OCI-LY7 (cell line): Measurements from ENCODE around the gene PPP1R3G. TPM values are rescaled to one million over a fixed set of nuclear protein-coding genes. Genes with fewer than 3 reads are reported as not detected.

Experiments used
- BruUV-seq: library from RNA; stranded (reverse); fragments of 400-500 nt; replicated peaks from 2 replicates; lab custom pipeline; 2021; lab: Mats Ljungman, UMichigan
- CTCF ChIA-PET: fragments of 300-600 bp; sonication (Branson Sonifier 250); formaldehyde crosslinking; loops from one replicate; lab custom pipeline; 2022; ENCODE audit warnings: antibody characterized with exemption; ENCODE audit not compliant: unreplicated experiment; lab: Charles Lee
- POLR2A ChIA-PET: fragments of 300-600 bp; sonication (Branson Sonifier 250); formaldehyde crosslinking; loops from one replicate; lab custom pipeline; 2022; ENCODE audit warnings: antibody characterized with exemption; lab: Charles Lee
- DNase-seq: peaks from one replicate; pipeline ENCODE4 v3.0.0-alpha.2; 2015; ENCODE audit warnings: low spot score
- H2AFZ ChIP-seq: fragments of 200-600 bp; sonication (generic), shearing (Covaris generic); 2 replicates; pipeline ENCODE4 v1.6.1; 2014; ENCODE audit warnings: mild to moderate bottlenecking, antibody characterized with exemption, low read length, moderate library complexity
- H3K27ac ChIP-seq: fragments of 200-600 bp; sonication (generic); 2 replicates; pipeline ENCODE4 v1.5.1; 2014; ENCODE audit warnings: mixed run types, low read depth, mild to moderate bottlenecking, moderate library complexity, low read length, inconsistent platforms; ENCODE audit not compliant: poor library complexity, severe bottlenecking
- H3K36me3 ChIP-seq: fragments of 200-600 bp; sonication (generic); 2 replicates; pipeline ENCODE4 v1.6.1; 2014; ENCODE audit warnings: mild to moderate bottlenecking, antibody characterized with exemption, low read length, moderate library complexity, mixed read lengths; ENCODE audit not compliant: insufficient read depth
- H3K4me1 ChIP-seq: fragments of 200-600 bp; sonication (generic); 2 replicates; pipeline ENCODE4 v1.5.1; 2014; ENCODE audit warnings: mild to moderate bottlenecking, low read length; ENCODE audit not compliant: insufficient read depth, poor library complexity, severe bottlenecking
- H3K4me2 ChIP-seq: fragments of 200-600 bp; sonication (generic); 2 replicates; pipeline ENCODE4 v1.6.1; 2014; ENCODE audit warnings: mild to moderate bottlenecking, low read length
- H3K4me3 ChIP-seq: fragments of 200-600 bp; sonication (generic); 2 replicates; pipeline ENCODE4 v1.5.1; 2014; ENCODE audit warnings: mild to moderate bottlenecking, low read depth, low read length; ENCODE audit not compliant: poor library complexity, severe bottlenecking
- H3K79me2 ChIP-seq: fragments of 200-600 bp; sonication (generic); 2 replicates; pipeline ENCODE4 v1.6.1; 2016; ENCODE audit warnings: low read depth, mild to moderate bottlenecking, low read length, moderate library complexity, mixed read lengths; ENCODE audit not compliant: insufficient read depth
- H3K9me2 ChIP-seq: fragments of 200-600 bp; sonication (generic); 2 replicates; pipeline ENCODE4 v1.6.1; 2016; ENCODE audit warnings: mild to moderate bottlenecking, low read length, mixed read lengths; ENCODE audit not compliant: insufficient read depth
- H3K9me3 ChIP-seq: fragments of 200-600 bp; sonication (generic); 2 replicates; pipeline ENCODE4 v1.6.1; 2014; ENCODE audit warnings: mild to moderate bottlenecking, mixed run types, low read length, mixed read lengths
- H4K20me1 ChIP-seq: fragments of 200-600 bp; sonication (generic); 2 replicates; pipeline ENCODE4 v1.6.1; 2014; ENCODE audit warnings: mild to moderate bottlenecking, antibody characterized with exemption, low read length, moderate library complexity, mixed read lengths; ENCODE audit not compliant: insufficient read depth
- EZH2phosphoT487 ChIP-seq: fragments of 200-600 bp; sonication (generic); IDR thresholded peaks from 2 replicates; pipeline ENCODE4 v1.6.1; 2018; ENCODE audit warnings: low read depth, borderline replicate concordance, mild to moderate bottlenecking, mixed run types, antibody characterized with exemption, low read length, moderate library complexity, mixed read lengths
- intact Hi-C: fragments of 100-400 bp; cut with micrococcal nuclease; formaldehyde crosslinking; loops from one replicate; pipeline ENCODE4 v1.10.0; 2022; ENCODE audit not compliant: unreplicated experiment
- total RNA-seq, 2 experiments: library from RNA; depleted of rRNA in 1 of 2; stranded (reverse); fragments of >200 nt in 1 of 2; shearing (Covaris generic) in 1 of 2; gene quantifications; 2 replicates each; pipeline ENCODE4 v1.2.3, GENCODE V29; 2014 to 2022
- TF ChIP-seq, protein P1 (sequence below): fragments of 200-600 bp; sonication (generic); conservative IDR thresholded peaks from 2 replicates; pipeline ENCODE4 v1.5.1; 2014; ENCODE audit warnings: mild to moderate bottlenecking, antibody characterized with exemption, low read length, moderate library complexity, mixed read lengths

PPP1R3G gene
- total RNA-seq, 2 experiments from 2014 or later: 0.10 to 0.13 TPM

GRCh38 chr6:5098501-5099270 is 13.5 kb downstream of the PPP1R3G start:
- DNase-seq: no peak
- Histone ChIP-seq H4K20me1 (no peaks in the 10 kb centered on the region), H3K27ac (no peak overlapping the region), H3K4me3 (no peak overlapping the region), H3K9me2 (no peaks in the 10 kb centered on the region), H3K4me2 (no peak overlapping the region), H3K36me3 (no peaks in the 10 kb centered on the region), H3K79me2 (no peaks in the 10 kb centered on the region), H3K9me3 (no peaks in the 10 kb centered on the region), H2AFZ (no peak overlapping the region), H3K4me1 (no peaks in the 10 kb centered on the region)
- POLR2A ChIA-PET: interaction anchor here (1.0 kb wide), 1 partner anchor 58 kb away, joined by 3 read pairs; no protein-coding TSS in a partner anchor
- CTCF ChIA-PET: interaction anchor here (0.6 kb wide), 1 partner anchor 1642 kb away, joined by 3 read pairs; no protein-coding TSS in a partner anchor
- intact Hi-C loops: no loop called here
- BruUV-seq: no TSS peak
- TF ChIP-seq, protein P1, sequence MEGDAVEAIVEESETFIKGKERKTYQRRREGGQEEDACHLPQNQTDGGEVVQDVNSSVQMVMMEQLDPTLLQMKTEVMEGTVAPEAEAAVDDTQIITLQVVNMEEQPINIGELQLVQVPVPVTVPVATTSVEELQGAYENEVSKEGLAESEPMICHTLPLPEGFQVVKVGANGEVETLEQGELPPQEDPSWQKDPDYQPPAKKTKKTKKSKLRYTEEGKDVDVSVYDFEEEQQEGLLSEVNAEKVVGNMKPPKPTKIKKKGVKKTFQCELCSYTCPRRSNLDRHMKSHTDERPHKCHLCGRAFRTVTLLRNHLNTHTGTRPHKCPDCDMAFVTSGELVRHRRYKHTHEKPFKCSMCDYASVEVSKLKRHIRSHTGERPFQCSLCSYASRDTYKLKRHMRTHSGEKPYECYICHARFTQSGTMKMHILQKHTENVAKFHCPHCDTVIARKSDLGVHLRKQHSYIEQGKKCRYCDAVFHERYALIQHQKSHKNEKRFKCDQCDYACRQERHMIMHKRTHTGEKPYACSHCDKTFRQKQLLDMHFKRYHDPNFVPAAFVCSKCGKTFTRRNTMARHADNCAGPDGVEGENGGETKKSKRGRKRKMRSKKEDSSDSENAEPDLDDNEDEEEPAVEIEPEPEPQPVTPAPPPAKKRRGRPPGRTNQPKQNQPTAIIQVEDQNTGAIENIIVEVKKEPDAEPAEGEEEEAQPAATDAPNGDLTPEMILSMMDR: no peak

GRCh38 chr6:5099537-5099936 is 14.4 kb downstream of the PPP1R3G start:
- TF ChIP-seq EZH2phosphoT487: no peak
- TF ChIP-seq, protein P1: no peak
- H3K4me2 ChIP-seq: no peak overlapping the region
- no peak overlapping the region for H3K27ac ChIP-seq
- CTCF ChIA-PET: interaction anchor here (0.6 kb wide), 1 partner anchor 1641 kb away, joined by 3 read pairs; no protein-coding TSS in a partner anchor
- POLR2A ChIA-PET: no interaction called here
- H4K20me1 ChIP-seq: no peaks in the 10 kb centered on the region
- intact Hi-C loops: no loop called here
- no peak overlapping the region for H3K4me3 ChIP-seq
- BruUV-seq: no TSS peak
- no peak overlapping the region for H2AFZ ChIP-seq
- H3K9me2 ChIP-seq: no peaks in the 10 kb centered on the region
- H3K4me1 ChIP-seq: no peaks in the 10 kb centered on the region
- H3K36me3 ChIP-seq: no peaks in the 10 kb centered on the region
- DNase-seq: no peak
- no peaks in the 10 kb centered on the region for H3K9me3 ChIP-seq
- no peaks in the 10 kb centered on the region for H3K79me2 ChIP-seq

DNA sequence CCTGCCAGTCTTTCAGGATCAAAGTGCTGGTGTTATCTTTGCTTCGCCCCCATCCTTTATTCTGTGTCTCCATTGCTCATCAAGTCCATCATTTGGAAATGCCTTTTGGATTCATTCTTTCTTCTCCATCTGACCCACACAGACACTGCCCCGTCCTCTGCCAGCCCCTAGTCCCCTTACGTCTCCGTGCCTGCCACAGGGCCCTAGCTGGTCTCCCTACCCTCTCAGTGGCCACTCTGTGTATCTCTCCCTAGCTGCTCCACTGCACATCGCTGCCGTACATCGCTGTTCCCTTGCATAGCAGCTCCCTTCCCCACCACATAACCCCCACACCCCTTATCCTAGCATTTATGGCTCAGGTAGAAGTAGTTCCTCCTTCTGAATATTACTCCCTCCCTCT is 15.7 kb downstream of the PPP1R3G start:
- intact Hi-C loops: no loop called here

More for the DNA sequence above, 15.7 kb downstream of the PPP1R3G start:
- TF ChIP-seq, protein P1: no peak
- TF ChIP-seq EZH2phosphoT487: no peak
- H3K4me1 ChIP-seq: no peaks in the 10 kb centered on the region
- POLR2A ChIA-PET: no interaction called here
- DNase-seq: no peak
- H4K20me1 ChIP-seq: no peaks in the 10 kb centered on the region
- no peaks in the 10 kb centered on the region for H3K36me3 ChIP-seq
- no peaks in the 10 kb centered on the region for H3K9me3 ChIP-seq
- H3K9me2 ChIP-seq: no peaks in the 10 kb centered on the region
- no peak overlapping the region for H3K27ac ChIP-seq
- no peak overlapping the region for H2AFZ ChIP-seq
- no TSS peak for BruUV-seq
- no peaks in the 10 kb centered on the region for H3K79me2 ChIP-seq
- H3K4me2 ChIP-seq: no peak overlapping the region
- CTCF ChIA-PET: no interaction called here
- no peak overlapping the region for H3K4me3 ChIP-seq
